Measurements from ENCODE around the gene OXT.
"Not testable (repeated sequence)": the region's sequence is repeated elsewhere in the genome, so short reads cannot be mapped to it uniquely, and the experiment has no call there.

Gene OXT
- 0 to 0.18 (median 0) reads per million in 9 experiments for total RNA-seq

GRCh38 chr20:3071610-3072529, at the start of gene OXT:
OXT (plus strand) TSS chr20:3071620; CDS start chr20:3071656, 36 bp downstream.
- H3K4me3 Mint-ChIP-seq: peak within 1 kb of the TSS; percentile 68 to 75
- peak within 1 kb of the TSS; percentile 56 to 59 for H3K27ac Mint-ChIP-seq
- ATAC-seq (replicated peaks): peak; percentile 86
- peaks cover 6 to 9% of the 10 kb centered on the region in 2 donors for H3K27me3 Mint-ChIP-seq
- DNase-seq: peak; percentile 27 to 48 (median 47)
- no peaks in the 10 kb centered on the region for H3K9me3 Mint-ChIP-seq
- H3K36me3 Mint-ChIP-seq (ENCODE audit: insufficient read depth): no peaks in the 10 kb centered on the region
- H3K4me1 Mint-ChIP-seq (ENCODE audit: low read depth in 2 of 2): peaks cover 8 to 11% of the 10 kb centered on the region in 2 donors

GRCh38 chr20:3021777-3022176, 49.6 kb upstream of the OXT start:
- ATAC-seq (replicated peaks) (no peak), DNase-seq (no peak)
- Mint-ChIP-seq H3K27me3 (no peaks in the 10 kb centered on the region), H3K4me3 (no peak overlapping the region), H3K27ac (peak overlapping the region in 1 of 2 donors; percentile 63), H3K36me3 (ENCODE audit: insufficient read depth) (peaks cover 64% of the 10 kb centered on the region), H3K9me3 (no peaks in the 10 kb centered on the region), H3K4me1 (ENCODE audit: low read depth in 2 of 2) (no peaks in the 10 kb centered on the region)

- peaks cover 62% of the 10 kb centered on the region for H3K36me3 Mint-ChIP-seq (ENCODE audit: insufficient read depth)
- ATAC-seq (replicated peaks); H3K4me3 Mint-ChIP-seq; DNase-seq; H3K4me1 Mint-ChIP-seq (ENCODE audit: low read depth in 2 of 2); H3K9me3 Mint-ChIP-seq; H3K27me3 Mint-ChIP-seq: not testable (repeated sequence)
- H3K27ac Mint-ChIP-seq: peak overlapping the region in 1 of 2 donors; percentile 75
Measured at GRCh38 chr20:3022559-3023490, 48.6 kb upstream of the OXT start.

- Mint-ChIP-seq H3K4me1 (ENCODE audit: low read depth in 2 of 2) (peaks cover 0 to 1% of the 10 kb centered on the region in 2 donors), H3K27ac (peak overlapping the region in 1 of 2 donors; percentile 3), H3K4me3 (no peak overlapping the region), H3K36me3 (ENCODE audit: insufficient read depth) (peaks cover 29% of the 10 kb centered on the region), H3K27me3 (no peaks in the 10 kb centered on the region), H3K9me3 (no peaks in the 10 kb centered on the region)
- no peak for ATAC-seq (replicated peaks)
- DNase-seq: no peak
Measured at GRCh38 chr20:3027987-3028386, 43.4 kb upstream of the OXT start.

GRCh38 chr20:3031524-3032147, 39.8 kb upstream of the OXT start:
- Mint-ChIP-seq H3K27ac (no peak overlapping the region), H3K4me3 (no peak overlapping the region), H3K4me1 (ENCODE audit: low read depth in 2 of 2) (peaks cover 0 to 3% of the 10 kb centered on the region in 2 donors), H3K27me3 (no peaks in the 10 kb centered on the region), H3K9me3 (no peaks in the 10 kb centered on the region), H3K36me3 (ENCODE audit: insufficient read depth) (peaks cover 21% of the 10 kb centered on the region)
- DNase-seq (no peak), ATAC-seq (replicated peaks) (no peak)

- Mint-ChIP-seq H3K4me1 (ENCODE audit: low read depth in 2 of 2) (peaks cover 0 to 3% of the 10 kb centered on the region in 2 donors), H3K27ac (no peak overlapping the region), H3K27me3 (no peaks in the 10 kb centered on the region), H3K9me3 (no peaks in the 10 kb centered on the region), H3K36me3 (ENCODE audit: insufficient read depth) (peaks cover 29% of the 10 kb centered on the region), H3K4me3 (no peak overlapping the region)
- DNase-seq: no peak
- ATAC-seq (replicated peaks): no peak
Measured at GRCh38 chr20:3032624-3033023, 38.8 kb upstream of the OXT start.

- Mint-ChIP-seq H3K4me1 (ENCODE audit: low read depth in 2 of 2) (peaks cover 0 to 9% of the 10 kb centered on the region in 2 donors), H3K9me3 (no peaks in the 10 kb centered on the region), H3K36me3 (ENCODE audit: insufficient read depth) (peaks cover 52% of the 10 kb centered on the region), H3K27me3 (no peaks in the 10 kb centered on the region), H3K4me3 (no peak overlapping the region), H3K27ac (peak overlapping the region in 1 of 2 donors; percentile 37)
- no peak for DNase-seq
- no peak for ATAC-seq (replicated peaks)
Measured at GRCh38 chr20:3037654-3038053, 33.8 kb upstream of the OXT start.

- Mint-ChIP-seq H3K9me3 (no peaks in the 10 kb centered on the region), H3K36me3 (ENCODE audit: insufficient read depth) (peaks cover 52% of the 10 kb centered on the region), H3K27ac (peak overlapping the region; percentile 30 to 60), H3K27me3 (no peaks in the 10 kb centered on the region), H3K4me3 (no peak overlapping the region), H3K4me1 (ENCODE audit: low read depth in 2 of 2) (peaks cover 0 to 9% of the 10 kb centered on the region in 2 donors)
- no peak for ATAC-seq (replicated peaks)
- no peak for DNase-seq
Measured at GRCh38 chr20:3038454-3038853, 33.0 kb upstream of the OXT start.

- no peaks in the 10 kb centered on the region for H3K9me3 Mint-ChIP-seq
- peaks cover 54% of the 10 kb centered on the region for H3K36me3 Mint-ChIP-seq (ENCODE audit: insufficient read depth)
- DNase-seq (no peak), ATAC-seq (replicated peaks) (no peak)
- no peak overlapping the region for H3K4me3 Mint-ChIP-seq
- H3K27ac Mint-ChIP-seq: peak overlapping the region in 1 of 2 donors; percentile 30
- H3K27me3 Mint-ChIP-seq: no peaks in the 10 kb centered on the region
- peaks cover 0 to 9% of the 10 kb centered on the region in 2 donors for H3K4me1 Mint-ChIP-seq (ENCODE audit: low read depth in 2 of 2)
Measured at GRCh38 chr20:3039426-3039825, 32.0 kb upstream of the OXT start.

GRCh38 chr20:3040086-3040485, 31.3 kb upstream of the OXT start:
- Mint-ChIP-seq H3K9me3 (no peaks in the 10 kb centered on the region), H3K27me3 (no peaks in the 10 kb centered on the region), H3K4me3 (no peak overlapping the region), H3K4me1 (ENCODE audit: low read depth in 2 of 2) (peaks cover 2 to 12% of the 10 kb centered on the region in 2 donors), H3K27ac (peak overlapping the region in 1 of 2 donors; percentile 77), H3K36me3 (ENCODE audit: insufficient read depth) (peaks cover 51% of the 10 kb centered on the region)
- no peak for ATAC-seq (replicated peaks)
- no peak for DNase-seq

- ATAC-seq (replicated peaks) (no peak), DNase-seq (no peak)
- Mint-ChIP-seq H3K9me3 (no peaks in the 10 kb centered on the region), H3K4me1 (ENCODE audit: low read depth in 2 of 2) (peaks cover 16 to 17% of the 10 kb centered on the region in 2 donors), H3K27ac (peak overlapping the region; percentile 11 to 33), H3K36me3 (ENCODE audit: insufficient read depth) (peaks cover 39% of the 10 kb centered on the region), H3K27me3 (no peaks in the 10 kb centered on the region), H3K4me3 (no peak overlapping the region)
Measured at GRCh38 chr20:3041854-3042409, 29.5 kb upstream of the OXT start.

GRCh38 chr20:3042625-3043024, 28.8 kb upstream of the OXT start:
- no peak for ATAC-seq (replicated peaks)
- Mint-ChIP-seq H3K9me3 (no peaks in the 10 kb centered on the region), H3K4me1 (ENCODE audit: low read depth in 2 of 2) (peaks cover 18 to 19% of the 10 kb centered on the region in 2 donors), H3K27ac (peak overlapping the region in 1 of 2 donors; percentile 33), H3K27me3 (no peaks in the 10 kb centered on the region), H3K4me3 (no peak overlapping the region), H3K36me3 (ENCODE audit: insufficient read depth) (peaks cover 32% of the 10 kb centered on the region)
- DNase-seq: no peak
